K562 (cell line): Measurements from ENCODE around the gene CDRT15. TPM values are rescaled to one million over a fixed set of nuclear protein-coding genes. Genes with fewer than 3 reads are reported as not detected.

ENCODE experiments used
- DACH1 ChIP-seq: fragments of 450-650 bp; IDR thresholded peaks from 2 replicates; pipeline ENCODE4 v1.6.1; 2018; ENCODE audit not compliant: partially characterized antibody
- EHMT2 ChIP-seq: fragments of 450-650 bp; IDR thresholded peaks from 2 replicates; pipeline ENCODE4 v1.6.1; 2018; ENCODE audit warnings: antibody characterized with exemption
- ETV1 ChIP-seq: fragments of 450-650 bp; conservative IDR thresholded peaks from 2 replicates; pipeline ENCODE4 v1.6.1; 2016; ENCODE audit warnings: missing genetic modification characterization, control low read depth, low read depth, missing compliant biosample characterization
- HDAC2 ChIP-seq: fragments of 450-650 bp; IDR thresholded peaks from 2 replicates; pipeline ENCODE4 v1.6.1; 2016; ENCODE audit warnings: mild to moderate bottlenecking
- HNRNPL ChIP-seq: fragments of 200-400 bp; formaldehyde crosslinking; IDR thresholded peaks from 2 replicates; pipeline ENCODE4 v1.6.1; 2017; ENCODE audit warnings: low read depth, mild to moderate bottlenecking, low read length
- RBBP5 ChIP-seq: fragments of 200-600 bp; sonication (generic); IDR thresholded peaks from 2 replicates; pipeline ENCODE4 v1.6.1; 2012; ENCODE audit warnings: borderline replicate concordance, mild to moderate bottlenecking, low read length, control low read depth, inconsistent platforms; ENCODE audit not compliant: insufficient read depth, poor library complexity, severe bottlenecking
- SMAD4 ChIP-seq: fragments of 250-450 bp; sonication (Bioruptor Pico); conservative IDR thresholded peaks from 2 replicates; pipeline ENCODE4 v1.8.0; 2021; ENCODE audit warnings: inconsistent platforms, mild to moderate bottlenecking, moderate library complexity
- SRSF1 ChIP-seq: fragments of 200-400 bp; formaldehyde crosslinking; IDR thresholded peaks from 2 replicates; pipeline ENCODE4 v1.6.1; 2017; ENCODE audit warnings: mild to moderate bottlenecking, low read depth, low read length, moderate library complexity
- polyA plus RNA-seq, 8 experiments: library from polyadenylated mRNA; depleted of rRNA in 4 of 8; stranded (reverse) in 5 of 8; unstranded in 3 of 8; fragments of >200 nt; fragmentation: Nextera tagmentation in 2 of 8; fragmentation: Illumina TruSeq in 1 of 8; extraction: Ambion mirVana in 2 of 8; extraction: Trizol in 1 of 8; gene quantifications; 2 replicates each; pipeline versions ENCODE4 v1.2.1 to v1.2.3, GENCODE V29; 2011 to 2014; ENCODE audit warnings: inconsistent platforms in 1 of 8, missing spikeins in 1 of 8
- total RNA-seq, 7 experiments: library from RNA; depleted of rRNA in 6 of 7; stranded (reverse); fragments of >200 nt in 6 of 7; fragmentation: Illumina TruSeq in 2 of 7; extraction: Trizol in 2 of 7; gene quantifications; 2 replicates each; pipeline versions ENCODE4 v1.2.1 to v1.2.3, GENCODE V29; 2011 to 2021; ENCODE audit warnings: low replicate concordance in 1 of 7
- TF ChIP-seq, protein P1 (sequence below): fragments of 450-650 bp; IDR thresholded peaks from 2 replicates; pipeline ENCODE4 v1.7.1; 2018; ENCODE audit warnings: mild to moderate bottlenecking, low read depth; ENCODE audit not compliant: partially characterized antibody
- TF ChIP-seq, protein P2 (sequence below): sonication (generic); formaldehyde crosslinking; IDR thresholded peaks from 2 replicates; pipeline ENCODE4 v1.8.1; 2023; ENCODE audit warnings: mild to moderate bottlenecking, missing genetic modification reagents, moderate library complexity
- TF ChIP-seq, protein P3 (sequence below): fragments of 450-650 bp; IDR thresholded peaks from 2 replicates; pipeline ENCODE4 v1.7.0; 2016; ENCODE audit warnings: borderline replicate concordance

Gene CDRT15
- total and polyA plus RNA-seq, 9 of the 15 experiments (the other 6 are each of a cell fraction or from before 2014, with no cell fraction given): not detected

DNA sequence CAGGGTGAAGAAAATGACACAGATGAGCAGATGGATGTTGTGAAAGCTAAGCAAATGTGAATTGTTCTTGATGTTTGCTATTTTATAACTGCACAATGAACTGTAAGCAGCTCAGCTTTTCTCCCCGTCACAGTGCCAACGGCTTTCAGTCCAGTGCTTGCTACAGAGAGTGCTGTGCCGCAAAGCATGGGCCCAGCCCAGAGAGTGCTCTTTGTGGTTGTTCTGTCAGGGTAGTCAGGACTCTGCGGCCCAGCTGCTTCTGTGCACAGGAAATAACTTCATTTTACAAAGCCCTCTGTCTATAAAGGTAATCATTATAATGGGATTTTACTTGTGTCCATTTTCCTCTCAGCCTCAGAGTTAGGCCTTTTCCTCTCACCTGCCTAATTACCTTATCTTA, 39.1 kb downstream of the CDRT15 start (continued):
- TF ChIP-seq, protein P1, sequence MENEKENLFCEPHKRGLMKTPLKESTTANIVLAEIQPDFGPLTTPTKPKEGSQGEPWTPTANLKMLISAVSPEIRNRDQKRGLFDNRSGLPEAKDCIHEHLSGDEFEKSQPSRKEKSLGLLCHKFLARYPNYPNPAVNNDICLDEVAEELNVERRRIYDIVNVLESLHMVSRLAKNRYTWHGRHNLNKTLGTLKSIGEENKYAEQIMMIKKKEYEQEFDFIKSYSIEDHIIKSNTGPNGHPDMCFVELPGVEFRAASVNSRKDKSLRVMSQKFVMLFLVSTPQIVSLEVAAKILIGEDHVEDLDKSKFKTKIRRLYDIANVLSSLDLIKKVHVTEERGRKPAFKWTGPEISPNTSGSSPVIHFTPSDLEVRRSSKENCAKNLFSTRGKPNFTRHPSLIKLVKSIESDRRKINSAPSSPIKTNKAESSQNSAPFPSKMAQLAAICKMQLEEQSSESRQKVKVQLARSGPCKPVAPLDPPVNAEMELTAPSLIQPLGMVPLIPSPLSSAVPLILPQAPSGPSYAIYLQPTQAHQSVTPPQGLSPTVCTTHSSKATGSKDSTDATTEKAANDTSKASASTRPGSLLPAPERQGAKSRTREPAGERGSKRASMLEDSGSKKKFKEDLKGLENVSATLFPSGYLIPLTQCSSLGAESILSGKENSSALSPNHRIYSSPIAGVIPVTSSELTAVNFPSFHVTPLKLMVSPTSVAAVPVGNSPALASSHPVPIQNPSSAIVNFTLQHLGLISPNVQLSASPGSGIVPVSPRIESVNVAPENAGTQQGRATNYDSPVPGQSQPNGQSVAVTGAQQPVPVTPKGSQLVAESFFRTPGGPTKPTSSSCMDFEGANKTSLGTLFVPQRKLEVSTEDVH: no peak
- TF ChIP-seq HNRNPL (no peak), HDAC2 (no peak), EHMT2 (no peak), DACH1 (no peak), RBBP5 (no peak), SMAD4 (CRISPR knock-in tag) (no peak), ETV1 (tag) (no peak), SRSF1 (no peak)
- TF ChIP-seq, protein P2, sequence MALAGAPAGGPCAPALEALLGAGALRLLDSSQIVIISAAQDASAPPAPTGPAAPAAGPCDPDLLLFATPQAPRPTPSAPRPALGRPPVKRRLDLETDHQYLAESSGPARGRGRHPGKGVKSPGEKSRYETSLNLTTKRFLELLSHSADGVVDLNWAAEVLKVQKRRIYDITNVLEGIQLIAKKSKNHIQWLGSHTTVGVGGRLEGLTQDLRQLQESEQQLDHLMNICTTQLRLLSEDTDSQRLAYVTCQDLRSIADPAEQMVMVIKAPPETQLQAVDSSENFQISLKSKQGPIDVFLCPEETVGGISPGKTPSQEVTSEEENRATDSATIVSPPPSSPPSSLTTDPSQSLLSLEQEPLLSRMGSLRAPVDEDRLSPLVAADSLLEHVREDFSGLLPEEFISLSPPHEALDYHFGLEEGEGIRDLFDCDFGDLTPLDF (CRISPR knock-in tag): no peak
- TF ChIP-seq, protein P3, sequence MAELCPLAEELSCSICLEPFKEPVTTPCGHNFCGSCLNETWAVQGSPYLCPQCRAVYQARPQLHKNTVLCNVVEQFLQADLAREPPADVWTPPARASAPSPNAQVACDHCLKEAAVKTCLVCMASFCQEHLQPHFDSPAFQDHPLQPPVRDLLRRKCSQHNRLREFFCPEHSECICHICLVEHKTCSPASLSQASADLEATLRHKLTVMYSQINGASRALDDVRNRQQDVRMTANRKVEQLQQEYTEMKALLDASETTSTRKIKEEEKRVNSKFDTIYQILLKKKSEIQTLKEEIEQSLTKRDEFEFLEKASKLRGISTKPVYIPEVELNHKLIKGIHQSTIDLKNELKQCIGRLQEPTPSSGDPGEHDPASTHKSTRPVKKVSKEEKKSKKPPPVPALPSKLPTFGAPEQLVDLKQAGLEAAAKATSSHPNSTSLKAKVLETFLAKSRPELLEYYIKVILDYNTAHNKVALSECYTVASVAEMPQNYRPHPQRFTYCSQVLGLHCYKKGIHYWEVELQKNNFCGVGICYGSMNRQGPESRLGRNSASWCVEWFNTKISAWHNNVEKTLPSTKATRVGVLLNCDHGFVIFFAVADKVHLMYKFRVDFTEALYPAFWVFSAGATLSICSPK: no peak
